WERI-Rb-1 (cell line): ENCODE data around the gene SEMA4D.

Experiments
- DNase-seq: peaks from one replicate; pipeline ENCODE4 v3.0.0-alpha.2; 2020
- H3K27ac ChIP-seq: fragments of 250-450 bp; sonication (Bioruptor Pico); 2 replicates; pipeline ENCODE4 v1.5.1; 2020; ENCODE audit warnings: mild to moderate bottlenecking, moderate library complexity
- H3K27me3 ChIP-seq: fragments of 250-450 bp; sonication (Bioruptor Pico); 2 replicates; pipeline ENCODE4 v1.5.1; 2021; ENCODE audit warnings: mild to moderate bottlenecking, low read depth, moderate library complexity; ENCODE audit not compliant: insufficient read depth, severe bottlenecking
- H3K36me3 ChIP-seq: fragments of 250-450 bp; sonication (Bioruptor Pico); 2 replicates; pipeline ENCODE4 v1.5.1; 2020; ENCODE audit warnings: mild to moderate bottlenecking, moderate library complexity
- H3K4me3 ChIP-seq: 2 replicates; pipeline ENCODE4 v1.5.1; 2011; ENCODE audit warnings: low read depth, mild to moderate bottlenecking, control low read depth, low read length
- H3K9me3 ChIP-seq: fragments of 250-450 bp; sonication (Bioruptor Pico); 2 replicates; pipeline ENCODE4 v1.5.1; 2021; ENCODE audit warnings: mild to moderate bottlenecking, moderate library complexity; ENCODE audit not compliant: severe bottlenecking
- CTCF ChIP-seq: IDR thresholded peaks from 2 replicates; pipeline ENCODE4 v1.5.1; 2011; ENCODE audit warnings: low read depth, mild to moderate bottlenecking, control low read depth, inconsistent platforms, low read length

SEMA4D gene

GRCh38 chr9:89502671-89503070, 4.8 kb upstream of the SEMA4D start:
- H3K36me3 ChIP-seq = no peaks in the 10 kb centered on the region
- H3K4me3 ChIP-seq = no peak overlapping the region
- no peak for DNase-seq
- no peaks in the 10 kb centered on the region for H3K27me3 ChIP-seq
- no peak overlapping the region for H3K27ac ChIP-seq
- no peak for TF ChIP-seq CTCF
- no peaks in the 10 kb centered on the region for H3K9me3 ChIP-seq

- Histone ChIP-seq H3K4me3 (no peak overlapping the region), H3K27ac (no peak overlapping the region), H3K27me3 (no peaks in the 10 kb centered on the region), H3K9me3 (no peaks in the 10 kb centered on the region), H3K36me3 (no peaks in the 10 kb centered on the region)
- no peak for DNase-seq
- no peak for TF ChIP-seq CTCF
Measured at GRCh38 chr9:89502038-89502601, 4.2 kb upstream of the SEMA4D start.

- Histone ChIP-seq H3K4me3 (no peak overlapping the region), H3K27ac (no peak overlapping the region), H3K27me3 (no peaks in the 10 kb centered on the region), H3K9me3 (no peaks in the 10 kb centered on the region), H3K36me3 (no peaks in the 10 kb centered on the region)
- DNase-seq = no peak
- TF ChIP-seq CTCF = no peak
Measured at GRCh38 chr9:89501311-89501898, 3.5 kb upstream of the SEMA4D start.

- TF ChIP-seq CTCF = no peak
- Histone ChIP-seq H3K9me3 (no peaks in the 10 kb centered on the region), H3K27me3 (no peaks in the 10 kb centered on the region), H3K36me3 (no peaks in the 10 kb centered on the region), H3K4me3 (no peak overlapping the region), H3K27ac (no peak overlapping the region)
- DNase-seq = no peak
Measured at GRCh38 chr9:89500008-89500407, 2.1 kb upstream of the SEMA4D start.

GRCh38 chr9:89498852-89499480, 1.1 kb upstream of the SEMA4D start:
- Histone ChIP-seq H3K4me3 (no peak overlapping the region), H3K36me3 (no peaks in the 10 kb centered on the region), H3K9me3 (no peaks in the 10 kb centered on the region), H3K27me3 (no peaks in the 10 kb centered on the region), H3K27ac (peak overlapping the region; percentile 64; the same call in 1 of the 2 replicates)
- TF ChIP-seq CTCF = no peak
- no peak for DNase-seq
